ENCODE measurements around the gene KAZN.

The KAZN gene

GRCh38 chr1:14602136-14602535 lies 3.7 kb downstream of the KAZN start:
- no peak overlapping the region for H3K4me2 ChIP-seq (ENCODE audit: low read length, poor library complexity, severe bottlenecking)
- H3K4ac ChIP-seq (ENCODE audit: low read depth in 1 of 2, low read length in 2 of 2): no peak overlapping the region
- H3K18ac ChIP-seq (ENCODE audit: low read depth in 1 of 2, low read length in 2 of 2): no peak overlapping the region
- H2BK15ac ChIP-seq (ENCODE audit: low read depth, poor library complexity, severe bottlenecking): no peak overlapping the region
- no peak for DNase-seq
- peaks cover 13% of the 10 kb centered on the region for H3K4me1 ChIP-seq (ENCODE audit: control insufficient read depth, insufficient read depth, low read depth, low read length)
- H2BK120ac ChIP-seq (ENCODE audit: low read depth, low read length): no peak overlapping the region
- H2AK5ac ChIP-seq (ENCODE audit: low read length, severe bottlenecking): no peak overlapping the region
- H3K4me3 ChIP-seq (ENCODE audit: insufficient read depth in 1 of 2, low read depth in 1 of 2, low read length in 2 of 2): peak overlapping the region in 1 of 2 experiments; percentile 60
- 71% methylated on average over 9 of the region's 9 CpGs for WGBS
- H3K79me1 ChIP-seq (replicated peaks; ENCODE audit: low read length, poor library complexity, severe bottlenecking): no peaks in the 10 kb centered on the region
- peak overlapping the region; percentile 34 for H3K9ac ChIP-seq (ENCODE audit: low read length)
- H4K8ac ChIP-seq (ENCODE audit: low read length): no peak overlapping the region
- H3K9me3 ChIP-seq (ENCODE audit: control insufficient read depth, low read length): no peaks in the 10 kb centered on the region
- no peak overlapping the region for H2AFZ ChIP-seq (ENCODE audit: low read depth, low read length)
- H2BK5ac ChIP-seq (ENCODE audit: low read depth, low read length, poor library complexity, severe bottlenecking): no peak overlapping the region
- H3K36me3 ChIP-seq (ENCODE audit: control insufficient read depth in 1 of 2, insufficient read depth in 2 of 2, low read depth in 1 of 2, low read length in 2 of 2): no peaks in the 10 kb centered on the region
- no peak overlapping the region for H3K14ac ChIP-seq (ENCODE audit: low read length in 2 of 2)
- H3K27ac ChIP-seq (ENCODE audit: low read length, poor library complexity, severe bottlenecking): no peak overlapping the region
- H4K91ac ChIP-seq (ENCODE audit: low read length): no peak overlapping the region
- H3K23ac ChIP-seq (ENCODE audit: low read length in 2 of 2): no peak overlapping the region
- H2BK12ac ChIP-seq (ENCODE audit: low read length in 2 of 2): no peak overlapping the region
- peaks cover 18 to 40% of the 10 kb centered on the region in 2 experiments for H3K27me3 ChIP-seq (ENCODE audit: control insufficient read depth in 1 of 2, insufficient read depth in 1 of 2, low read length in 2 of 2)

GRCh38 chr1:14603645-14604044 lies 5.2 kb downstream of the KAZN start:
- Histone ChIP-seq H2BK5ac (ENCODE audit: low read depth, low read length, poor library complexity, severe bottlenecking) (no peak overlapping the region), H3K27ac (ENCODE audit: low read length, poor library complexity, severe bottlenecking) (no peak overlapping the region), H4K91ac (ENCODE audit: low read length) (no peak overlapping the region), H3K18ac (ENCODE audit: low read depth in 1 of 2, low read length in 2 of 2) (no peak overlapping the region), H3K4me1 (ENCODE audit: control insufficient read depth, insufficient read depth, low read depth, low read length) (peaks cover 9% of the 10 kb centered on the region), H3K79me1 (replicated peaks; ENCODE audit: low read length, poor library complexity, severe bottlenecking) (no peaks in the 10 kb centered on the region), H2AFZ (ENCODE audit: low read depth, low read length) (no peak overlapping the region), H2BK120ac (ENCODE audit: low read depth, low read length) (no peak overlapping the region), H3K27me3 (ENCODE audit: control insufficient read depth in 1 of 2, insufficient read depth in 1 of 2, low read length in 2 of 2) (peaks cover 7 to 29% of the 10 kb centered on the region in 2 experiments), H3K36me3 (ENCODE audit: control insufficient read depth in 1 of 2, insufficient read depth in 2 of 2, low read depth in 1 of 2, low read length in 2 of 2) (no peaks in the 10 kb centered on the region), H3K4me2 (ENCODE audit: low read length, poor library complexity, severe bottlenecking) (no peak overlapping the region), H2BK12ac (ENCODE audit: low read length in 2 of 2) (no peak overlapping the region), H4K8ac (ENCODE audit: low read length) (no peak overlapping the region), H3K14ac (ENCODE audit: low read length in 2 of 2) (no peak overlapping the region), H3K9me3 (ENCODE audit: control insufficient read depth, low read length) (no peaks in the 10 kb centered on the region), H2BK15ac (ENCODE audit: low read depth, poor library complexity, severe bottlenecking) (no peak overlapping the region), H3K4ac (ENCODE audit: low read depth in 1 of 2, low read length in 2 of 2) (no peak overlapping the region), H3K4me3 (ENCODE audit: insufficient read depth in 1 of 2, low read depth in 1 of 2, low read length in 2 of 2) (no peak overlapping the region), H3K9ac (ENCODE audit: low read length) (no peak overlapping the region), H3K23ac (ENCODE audit: low read length in 2 of 2) (no peak overlapping the region), H2AK5ac (ENCODE audit: low read length, severe bottlenecking) (no peak overlapping the region)
- WGBS: no CpG with 5 or more reads among the region's 2 CpGs
- DNase-seq: no peak

- Histone ChIP-seq H3K27me3 (ENCODE audit: control insufficient read depth in 1 of 2, insufficient read depth in 1 of 2, low read length in 2 of 2) (peaks cover 6 to 22% of the 10 kb centered on the region in 2 experiments), H3K4me3 (ENCODE audit: insufficient read depth in 1 of 2, low read depth in 1 of 2, low read length in 2 of 2) (no peak overlapping the region), H3K4me2 (ENCODE audit: low read length, poor library complexity, severe bottlenecking) (no peak overlapping the region), H2BK5ac (ENCODE audit: low read depth, low read length, poor library complexity, severe bottlenecking) (no peak overlapping the region), H3K27ac (ENCODE audit: low read length, poor library complexity, severe bottlenecking) (no peak overlapping the region), H2AFZ (ENCODE audit: low read depth, low read length) (no peak overlapping the region), H3K14ac (ENCODE audit: low read length in 2 of 2) (no peak overlapping the region), H3K36me3 (ENCODE audit: control insufficient read depth in 1 of 2, insufficient read depth in 2 of 2, low read depth in 1 of 2, low read length in 2 of 2) (no peaks in the 10 kb centered on the region), H3K9ac (ENCODE audit: low read length) (no peak overlapping the region), H2BK120ac (ENCODE audit: low read depth, low read length) (no peak overlapping the region), H2AK5ac (ENCODE audit: low read length, severe bottlenecking) (no peak overlapping the region), H3K79me1 (replicated peaks; ENCODE audit: low read length, poor library complexity, severe bottlenecking) (no peaks in the 10 kb centered on the region), H3K4ac (ENCODE audit: low read depth in 1 of 2, low read length in 2 of 2) (no peak overlapping the region), H4K91ac (ENCODE audit: low read length) (no peak overlapping the region), H3K9me3 (ENCODE audit: control insufficient read depth, low read length) (no peaks in the 10 kb centered on the region), H3K4me1 (ENCODE audit: control insufficient read depth, insufficient read depth, low read depth, low read length) (peaks cover 1% of the 10 kb centered on the region), H2BK12ac (ENCODE audit: low read length in 2 of 2) (no peak overlapping the region), H4K8ac (ENCODE audit: low read length) (no peak overlapping the region), H3K18ac (ENCODE audit: low read depth in 1 of 2, low read length in 2 of 2) (no peak overlapping the region), H3K23ac (ENCODE audit: low read length in 2 of 2) (no peak overlapping the region), H2BK15ac (ENCODE audit: low read depth, poor library complexity, severe bottlenecking) (no peak overlapping the region)
- no peak for DNase-seq
- WGBS: 77% methylated on average over 5 of the region's 5 CpGs
These were observed 5.9 kb downstream of the KAZN start for GRCh38 chr1:14604414-14604813.

GRCh38 chr1:14605945-14606344 lies 7.5 kb downstream of the KAZN start:
- no peak overlapping the region for H3K14ac ChIP-seq (ENCODE audit: low read length in 2 of 2)
- no peak overlapping the region for H3K9ac ChIP-seq (ENCODE audit: low read length)
- no peak overlapping the region for H3K4me2 ChIP-seq (ENCODE audit: low read length, poor library complexity, severe bottlenecking)
- H3K79me1 ChIP-seq (replicated peaks; ENCODE audit: low read length, poor library complexity, severe bottlenecking): no peaks in the 10 kb centered on the region
- DNase-seq: no peak
- H3K9me3 ChIP-seq (ENCODE audit: control insufficient read depth, low read length): no peaks in the 10 kb centered on the region
- H3K23ac ChIP-seq (ENCODE audit: low read length in 2 of 2): no peak overlapping the region
- no peak overlapping the region for H2BK12ac ChIP-seq (ENCODE audit: low read length in 2 of 2)
- H3K4me1 ChIP-seq (ENCODE audit: control insufficient read depth, insufficient read depth, low read depth, low read length): no peaks in the 10 kb centered on the region
- H3K27ac ChIP-seq (ENCODE audit: low read length, poor library complexity, severe bottlenecking): no peak overlapping the region
- H2AFZ ChIP-seq (ENCODE audit: low read depth, low read length): no peak overlapping the region
- H3K4ac ChIP-seq (ENCODE audit: low read depth in 1 of 2, low read length in 2 of 2): no peak overlapping the region
- no peak overlapping the region for H2BK120ac ChIP-seq (ENCODE audit: low read depth, low read length)
- H2BK15ac ChIP-seq (ENCODE audit: low read depth, poor library complexity, severe bottlenecking): no peak overlapping the region
- no peak overlapping the region for H3K4me3 ChIP-seq (ENCODE audit: insufficient read depth in 1 of 2, low read depth in 1 of 2, low read length in 2 of 2)
- H4K91ac ChIP-seq (ENCODE audit: low read length): no peak overlapping the region
- no peaks in the 10 kb centered on the region for H3K36me3 ChIP-seq (ENCODE audit: control insufficient read depth in 1 of 2, insufficient read depth in 2 of 2, low read depth in 1 of 2, low read length in 2 of 2)
- no peak overlapping the region for H2BK5ac ChIP-seq (ENCODE audit: low read depth, low read length, poor library complexity, severe bottlenecking)
- H2AK5ac ChIP-seq (ENCODE audit: low read length, severe bottlenecking): no peak overlapping the region
- H4K8ac ChIP-seq (ENCODE audit: low read length): no peak overlapping the region
- 75% methylated on average over 1 of the region's 1 CpG for WGBS
- peaks cover 0 to 7% of the 10 kb centered on the region in 2 experiments for H3K27me3 ChIP-seq (ENCODE audit: control insufficient read depth in 1 of 2, insufficient read depth in 1 of 2, low read length in 2 of 2)
- H3K18ac ChIP-seq (ENCODE audit: low read depth in 1 of 2, low read length in 2 of 2): no peak overlapping the region
